Caco-2 (cell line): ENCODE measurements around the gene RNF207. TPM values are rescaled to one million over a fixed set of nuclear protein-coding genes. Genes with fewer than 3 reads are reported as not detected.

Source experiments
- BruUV-seq: library from RNA; stranded (reverse); fragments of 400-500 nt; replicated peaks from 2 replicates; lab custom pipeline; 2021; lab: Mats Ljungman, UMichigan
- CTCF ChIA-PET: fragments of 300-600 bp; sonication (Branson Sonifier 250); formaldehyde crosslinking; loops from one replicate; lab custom pipeline; 2022; ENCODE audit warnings: antibody characterized with exemption; lab: Charles Lee
- POLR2A ChIA-PET: fragments of 300-600 bp; sonication (Branson Sonifier 250); formaldehyde crosslinking; loops from one replicate; lab custom pipeline; 2022; ENCODE audit warnings: antibody characterized with exemption; lab: Charles Lee
- DNase-seq, 2 experiments: peaks; one replicate each; pipeline versions ENCODE4 v3.0.0 to v3.0.0-alpha.2; 2020 to 2022
- H3K27me3 ChIP-seq: replicated peaks from 2 replicates; pipeline ENCODE4 v1.6.0; 2011; ENCODE audit warnings: low read length; ENCODE audit not compliant: control insufficient read depth, insufficient read depth
- H3K36me3 ChIP-seq: 2 replicates; pipeline ENCODE4 v1.5.1; 2011; ENCODE audit warnings: low read length; ENCODE audit not compliant: control insufficient read depth, insufficient read depth
- H3K4me1 ChIP-seq: fragments of 250-450 bp; sonication (Bioruptor Pico); 2 replicates; pipeline ENCODE4 v1.5.1; 2020; ENCODE audit warnings: mild to moderate bottlenecking
- H3K4me3 ChIP-seq: 2 replicates; pipeline ENCODE4 v1.5.1; 2011; ENCODE audit warnings: low read depth, mild to moderate bottlenecking, control low read depth, low read length
- H3K9me3 ChIP-seq: fragments of 250-450 bp; sonication (Bioruptor Pico); 2 replicates; pipeline ENCODE4 v1.5.1; 2020; ENCODE audit warnings: mild to moderate bottlenecking, moderate library complexity
- H3K27ac Mint-ChIP-seq: one replicate; pipeline ENCODE4 v1.8.0; 2022; ENCODE audit warnings: mixed read lengths; ENCODE audit not compliant: unreplicated experiment
- H3K27me3 Mint-ChIP-seq: one replicate; pipeline ENCODE4 v1.8.0; 2022; ENCODE audit warnings: mixed read lengths; ENCODE audit not compliant: insufficient read depth, unreplicated experiment
- H3K36me3 Mint-ChIP-seq: one replicate; pipeline ENCODE4 v1.8.0; 2022; ENCODE audit warnings: mild to moderate bottlenecking, mixed read lengths; ENCODE audit not compliant: insufficient read depth, unreplicated experiment
- H3K4me1 Mint-ChIP-seq: one replicate; pipeline ENCODE4 v1.8.0; 2022; ENCODE audit warnings: low read depth, mixed read lengths; ENCODE audit not compliant: unreplicated experiment
- H3K4me3 Mint-ChIP-seq: one replicate; pipeline ENCODE4 v1.8.0; 2022; ENCODE audit warnings: mild to moderate bottlenecking, moderate library complexity, mixed read lengths; ENCODE audit not compliant: unreplicated experiment
- H3K9me3 Mint-ChIP-seq: one replicate; pipeline ENCODE4 v1.8.0; 2022; ENCODE audit warnings: mixed read lengths; ENCODE audit not compliant: unreplicated experiment
- intact Hi-C: fragments of 100-400 bp; cut with micrococcal nuclease; formaldehyde crosslinking; loops from one replicate; pipeline ENCODE4 v1.10.0; 2022; ENCODE audit not compliant: unreplicated experiment
- total RNA-seq: library from RNA; stranded (reverse); gene quantifications from 2 replicates; pipeline ENCODE4 v1.2.3, GENCODE V29; 2022
- TF ChIP-seq, protein P1 (sequence below), 2 experiments: fragments of 200-600 bp in 1 of 2; IDR thresholded peaks; 1 replicate in 1 of 2; 2 replicates in 1 of 2; pipeline versions ENCODE4 v1.5.1 to v1.8.0; 2011 to 2022; ENCODE audit warnings: antibody characterized with exemption in 1 of 2, control low read depth in 1 of 2, inconsistent platforms in 1 of 2, low read depth in 1 of 2, low read length in 1 of 2, mild to moderate bottlenecking in 1 of 2, moderate library complexity in 1 of 2; ENCODE audit not compliant: insufficient read depth in 1 of 2, severe bottlenecking in 1 of 2, unreplicated experiment in 1 of 2

The RNF207 gene
- total RNA-seq, 1 experiment from 2014 or later: 27.4 TPM

GRCh38 chr1:6165441-6165985 lies 40.4 kb upstream of the RNF207 start:
- Mint-ChIP-seq H3K27ac (no peak overlapping the region), H3K9me3 (no peaks in the 10 kb centered on the region), H3K4me1 (no peaks in the 10 kb centered on the region), H3K27me3 (peaks cover 5% of the 10 kb centered on the region), H3K36me3 (no peaks in the 10 kb centered on the region), H3K4me3 (no peak overlapping the region)
- ChIA-PET CTCF (interaction anchor here (0.5 kb wide), 1 partner anchor 9 kb away, joined by 3 read pairs; no protein-coding TSS in a partner anchor), POLR2A (no interaction called here)
- H3K4me3 ChIP-seq: no peak overlapping the region
- H3K4me1 ChIP-seq: no peaks in the 10 kb centered on the region
- no peaks in the 10 kb centered on the region for H3K9me3 ChIP-seq
- no peaks in the 10 kb centered on the region for H3K36me3 ChIP-seq
- TF ChIP-seq, protein P1, sequence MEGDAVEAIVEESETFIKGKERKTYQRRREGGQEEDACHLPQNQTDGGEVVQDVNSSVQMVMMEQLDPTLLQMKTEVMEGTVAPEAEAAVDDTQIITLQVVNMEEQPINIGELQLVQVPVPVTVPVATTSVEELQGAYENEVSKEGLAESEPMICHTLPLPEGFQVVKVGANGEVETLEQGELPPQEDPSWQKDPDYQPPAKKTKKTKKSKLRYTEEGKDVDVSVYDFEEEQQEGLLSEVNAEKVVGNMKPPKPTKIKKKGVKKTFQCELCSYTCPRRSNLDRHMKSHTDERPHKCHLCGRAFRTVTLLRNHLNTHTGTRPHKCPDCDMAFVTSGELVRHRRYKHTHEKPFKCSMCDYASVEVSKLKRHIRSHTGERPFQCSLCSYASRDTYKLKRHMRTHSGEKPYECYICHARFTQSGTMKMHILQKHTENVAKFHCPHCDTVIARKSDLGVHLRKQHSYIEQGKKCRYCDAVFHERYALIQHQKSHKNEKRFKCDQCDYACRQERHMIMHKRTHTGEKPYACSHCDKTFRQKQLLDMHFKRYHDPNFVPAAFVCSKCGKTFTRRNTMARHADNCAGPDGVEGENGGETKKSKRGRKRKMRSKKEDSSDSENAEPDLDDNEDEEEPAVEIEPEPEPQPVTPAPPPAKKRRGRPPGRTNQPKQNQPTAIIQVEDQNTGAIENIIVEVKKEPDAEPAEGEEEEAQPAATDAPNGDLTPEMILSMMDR (IDR thresholded peaks at IDR 0.05; ENCODE audit: insufficient read depth in 1 of 2, low read depth in 1 of 2, low read length in 1 of 2, severe bottlenecking in 1 of 2, unreplicated experiment in 1 of 2): no peak
- DNase-seq: no peak
- no TSS peak for BruUV-seq
- H3K27me3 ChIP-seq: no peaks in the 10 kb centered on the region
- intact Hi-C loops: loop anchor here (10.0 kb wide), 1 partner anchor 61 kb away; no protein-coding TSS in a partner anchor

- no peaks in the 10 kb centered on the region for H3K36me3 Mint-ChIP-seq
- H3K4me3 Mint-ChIP-seq: no peak overlapping the region
- no peak for DNase-seq
- H3K9me3 Mint-ChIP-seq: no peaks in the 10 kb centered on the region
- intact Hi-C loops: loop anchor here (10.0 kb wide), 1 partner anchor 61 kb away; no protein-coding TSS in a partner anchor
- no peaks in the 10 kb centered on the region for H3K9me3 ChIP-seq
- H3K27ac Mint-ChIP-seq: no peak overlapping the region
- H3K36me3 ChIP-seq: no peaks in the 10 kb centered on the region
- H3K27me3 Mint-ChIP-seq: peaks cover 5% of the 10 kb centered on the region
- H3K4me3 ChIP-seq: no peak overlapping the region
- ChIA-PET POLR2A (no interaction called here), CTCF (no interaction called here)
- H3K4me1 Mint-ChIP-seq: no peaks in the 10 kb centered on the region
- TF ChIP-seq, protein P1 (IDR thresholded peaks at IDR 0.05; ENCODE audit: insufficient read depth in 1 of 2, low read depth in 1 of 2, low read length in 1 of 2, severe bottlenecking in 1 of 2, unreplicated experiment in 1 of 2): no peak
- BruUV-seq: no TSS peak
- H3K27me3 ChIP-seq: no peaks in the 10 kb centered on the region
- no peaks in the 10 kb centered on the region for H3K4me1 ChIP-seq
Observed at GRCh38 chr1:6166221-6166620, 39.7 kb upstream of the RNF207 start.

- no peak overlapping the region for H3K4me3 ChIP-seq
- Mint-ChIP-seq H3K4me1 (no peaks in the 10 kb centered on the region), H3K27me3 (peaks cover 5% of the 10 kb centered on the region), H3K9me3 (no peaks in the 10 kb centered on the region), H3K27ac (no peak overlapping the region), H3K4me3 (no peak overlapping the region), H3K36me3 (no peaks in the 10 kb centered on the region)
- BruUV-seq: no TSS peak
- no peaks in the 10 kb centered on the region for H3K36me3 ChIP-seq
- H3K27me3 ChIP-seq: no peaks in the 10 kb centered on the region
- POLR2A ChIA-PET: no interaction called here
- CTCF ChIA-PET: no interaction called here
- no peaks in the 10 kb centered on the region for H3K9me3 ChIP-seq
- DNase-seq: no peak
- intact Hi-C loops: loop anchor here (10.0 kb wide), 1 partner anchor 62 kb away; no protein-coding TSS in a partner anchor
- TF ChIP-seq, protein P1 (IDR thresholded peaks at IDR 0.05; ENCODE audit: insufficient read depth in 1 of 2, low read depth in 1 of 2, low read length in 1 of 2, severe bottlenecking in 1 of 2, unreplicated experiment in 1 of 2): no peak
- H3K4me1 ChIP-seq: no peaks in the 10 kb centered on the region
Observed at GRCh38 chr1:6166655-6167390, 39.1 kb upstream of the RNF207 start.
